Measurements from ENCODE around the gene FKBP14. TPM values are rescaled to one million over a fixed set of nuclear protein-coding genes. Genes with fewer than 3 reads are reported as not detected.

The FKBP14 gene
- total and polyA plus RNA-seq, 9 of the 15 experiments (the other 6 are each of a cell fraction or from before 2014, with no cell fraction given) = 5.3 to 27.9 (median 14.3) TPM

DNA sequence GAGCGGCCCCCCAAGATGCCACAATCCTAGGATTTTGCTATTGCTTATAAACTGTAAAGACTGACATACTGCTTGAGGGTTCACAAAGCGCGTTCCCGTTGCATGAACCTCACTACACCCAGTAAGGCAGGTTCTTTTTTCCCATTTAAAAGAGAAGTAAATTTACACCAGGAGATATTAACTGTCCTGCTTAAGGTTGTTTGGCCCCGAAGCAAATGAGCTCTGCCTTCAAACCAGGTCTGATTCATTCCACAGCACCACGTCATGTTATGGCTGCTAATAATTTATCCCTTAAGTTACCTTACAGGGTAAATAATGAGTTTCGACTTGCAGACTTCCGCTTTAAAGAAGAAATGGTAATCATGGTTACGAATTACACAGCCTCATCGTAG is 559 bp upstream of the FKBP14 start (continued):
- TF ChIP-seq ZNF507 (tag; conservative IDR thresholded peaks at IDR 0.05) (no peak), TAF1 (IDR thresholded peaks at IDR 0.05; ENCODE audit: control insufficient read depth, extremely low read depth, insufficient read depth, low read length, severe bottlenecking) (no peak), NCOA1 (IDR thresholded peaks at IDR 0.05; ENCODE audit: low read depth) (no peak), ZNF324 (CRISPR knock-in tag; IDR thresholded peaks at IDR 0.05) (no peak), CREB1 (IDR thresholded peaks at IDR 0.05) (no peak), CREB1 (CRISPR knock-in tag; IDR thresholded peaks at IDR 0.05) (no peak), TEAD4 (IDR thresholded peaks at IDR 0.05; ENCODE audit: low read length) (no peak), TEAD4 (CRISPR knock-in tag; IDR thresholded peaks at IDR 0.05; ENCODE audit: borderline replicate concordance) (no peak), SPI1 (IDR thresholded peaks at IDR 0.05; ENCODE audit: borderline replicate concordance, low read depth, low read length) (peak; percentile 64), ZNF76 (CRISPR knock-in tag; IDR thresholded peaks at IDR 0.05; ENCODE audit: borderline replicate concordance) (no peak), ARNT (IDR thresholded peaks at IDR 0.05) (no peak), DNMT1 (IDR thresholded peaks at IDR 0.05) (no peak), NFE2 (IDR thresholded peaks at IDR 0.05; ENCODE audit: low read depth) (no peak), BCOR (IDR thresholded peaks at IDR 0.05) (no peak), EP300 (IDR thresholded peaks at IDR 0.05; ENCODE audit: low read length) (no peak), DEAF1 (CRISPR knock-in tag; IDR thresholded peaks at IDR 0.05) (no peak), ZNF407 (IDR thresholded peaks at IDR 0.05; ENCODE audit: low read depth) (peak; percentile 64), SMC3 (conservative IDR thresholded peaks at IDR 0.05; ENCODE audit: insufficient read depth, low read depth, low read length) (no peak), MCM3 (IDR thresholded peaks at IDR 0.05) (no peak), ESRRB (CRISPR knock-in tag; IDR thresholded peaks at IDR 0.05; ENCODE audit: borderline replicate concordance) (no peak)
- TF ChIP-seq, protein P1, sequence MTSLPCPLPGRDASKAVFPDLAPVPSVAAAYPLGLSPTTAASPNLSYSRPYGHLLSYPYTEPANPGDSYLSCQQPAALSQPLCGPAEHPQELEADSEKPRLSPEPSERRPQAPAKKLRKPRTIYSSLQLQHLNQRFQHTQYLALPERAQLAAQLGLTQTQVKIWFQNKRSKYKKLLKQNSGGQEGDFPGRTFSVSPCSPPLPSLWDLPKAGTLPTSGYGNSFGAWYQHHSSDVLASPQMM (CRISPR knock-in tag; IDR thresholded peaks at IDR 0.05) = no peak
- TF ChIP-seq, protein P2, sequence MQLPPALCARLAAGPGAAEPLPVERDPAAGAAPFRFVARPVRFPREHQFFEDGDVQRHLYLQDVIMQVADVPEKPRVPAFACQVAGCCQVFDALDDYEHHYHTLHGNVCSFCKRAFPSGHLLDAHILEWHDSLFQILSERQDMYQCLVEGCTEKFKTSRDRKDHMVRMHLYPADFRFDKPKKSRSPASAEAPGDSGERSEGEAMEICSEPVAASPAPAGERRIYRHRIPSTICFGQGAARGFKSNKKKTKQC (CRISPR knock-in tag; IDR thresholded peaks at IDR 0.05) = no peak
